ENCODE measurements around the gene THPO.

The THPO gene

DNA sequence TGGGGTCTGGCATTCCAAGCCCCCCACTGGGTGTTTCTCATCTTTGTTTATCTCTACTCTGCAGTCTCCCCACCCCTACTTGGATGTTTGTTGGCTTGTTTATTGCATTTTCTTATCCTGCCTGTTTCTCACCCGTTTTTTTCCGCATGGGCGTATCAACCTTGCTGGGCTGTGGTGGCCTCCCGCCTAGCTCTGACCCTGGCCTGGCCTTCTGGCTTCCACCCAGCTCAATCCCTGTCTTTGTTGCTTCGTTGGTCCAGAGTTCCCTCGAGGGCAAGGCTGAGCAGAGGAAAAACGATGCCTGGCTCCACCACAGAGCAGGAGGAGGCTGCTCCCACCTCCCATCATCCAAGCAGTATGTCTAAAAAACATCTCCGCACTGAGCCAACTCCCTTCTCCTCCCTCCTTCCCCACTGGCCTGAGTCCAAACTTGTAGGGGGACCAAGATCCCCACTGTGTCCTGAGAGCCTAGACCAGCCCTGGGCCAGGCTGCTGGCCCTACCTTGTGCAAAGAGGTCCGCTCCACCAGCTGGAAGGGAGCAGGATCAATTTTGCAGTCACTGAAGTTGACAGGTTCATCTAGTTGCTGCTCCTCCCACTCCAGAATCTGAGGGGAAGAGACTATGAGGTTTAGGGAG lies 26.4 kb downstream of the THPO start:
- Histone ChIP-seq H3K9ac (ENCODE audit: low read length) (peak overlapping the region; percentile 3), H3K27me3 (ENCODE audit: insufficient read depth, low read length, poor library complexity) (no peaks in the 10 kb centered on the region), H3K79me2 (ENCODE audit: control insufficient read depth, insufficient read depth, low read length) (no peaks in the 10 kb centered on the region), H2BK5ac (ENCODE audit: low read length) (no peak overlapping the region), H3K4me1 (ENCODE audit: control insufficient read depth, low read depth, low read length) (peaks cover 3% of the 10 kb centered on the region), H3K4ac (ENCODE audit: low read depth, low read length) (no peak overlapping the region), H4K5ac (ENCODE audit: low read length) (no peak overlapping the region), H3K56ac (ENCODE audit: low read length) (peak overlapping the region; percentile 35), H3K4me2 (ENCODE audit: low read length) (no peak overlapping the region), H3K4me3 (ENCODE audit: low read length) (no peak overlapping the region), H3K79me1 (ENCODE audit: low read length) (no peaks in the 10 kb centered on the region), H2BK120ac (ENCODE audit: low read depth, low read length) (no peak overlapping the region), H3K36me3 (ENCODE audit: control insufficient read depth, insufficient read depth, low read length) (peaks cover 2% of the 10 kb centered on the region), H2BK15ac (replicated peaks; ENCODE audit: low read depth) (no peak overlapping the region), H3K23ac (ENCODE audit: low read length) (no peak overlapping the region), H4K8ac (ENCODE audit: low read depth, low read length) (no peak overlapping the region), H2AK5ac (ENCODE audit: low read length) (no peak overlapping the region), H3K18ac (ENCODE audit: low read length) (no peak overlapping the region), H3K27ac (ENCODE audit: low read depth, low read length) (no peak overlapping the region)
- WGBS (ENCODE audit: extremely low coverage, insufficient coverage, low lambda C conversion rate), result no CpG with 5 or more reads among the region's 9 CpGs
- DNase-seq, result peak; percentile 78

DNA sequence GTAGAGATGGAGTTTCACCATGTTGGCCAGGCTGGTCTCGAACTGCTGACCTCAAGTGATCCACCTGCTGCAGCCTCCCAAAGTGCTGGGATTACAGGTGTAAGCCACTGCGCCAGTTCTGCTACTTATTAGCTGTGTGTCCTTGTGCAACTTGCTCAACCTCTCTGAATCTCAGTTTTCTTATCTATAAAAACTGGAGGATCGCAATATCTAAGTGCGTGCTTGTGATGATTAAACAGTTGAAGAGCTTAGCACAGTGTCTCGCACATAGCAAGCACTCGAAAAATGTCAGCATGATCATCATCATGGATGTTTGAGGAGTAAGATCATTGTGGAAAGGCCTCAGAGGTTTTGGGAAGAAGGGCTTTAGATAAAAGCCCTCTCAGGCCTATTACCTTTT lies 27.4 kb downstream of the THPO start:
- Histone ChIP-seq H3K27me3 (ENCODE audit: insufficient read depth, low read length, poor library complexity) (no peaks in the 10 kb centered on the region), H2BK15ac (replicated peaks; ENCODE audit: low read depth) (no peak overlapping the region), H3K4me1 (ENCODE audit: control insufficient read depth, low read depth, low read length) (peaks cover 5% of the 10 kb centered on the region), H2BK5ac (ENCODE audit: low read length) (no peak overlapping the region), H3K36me3 (ENCODE audit: control insufficient read depth, insufficient read depth, low read length) (peaks cover 2% of the 10 kb centered on the region), H3K79me2 (ENCODE audit: control insufficient read depth, insufficient read depth, low read length) (no peaks in the 10 kb centered on the region), H3K79me1 (ENCODE audit: low read length) (no peaks in the 10 kb centered on the region), H3K27ac (ENCODE audit: low read depth, low read length) (no peak overlapping the region), H3K9ac (ENCODE audit: low read length) (no peak overlapping the region), H3K23ac (ENCODE audit: low read length) (no peak overlapping the region), H4K5ac (ENCODE audit: low read length) (no peak overlapping the region), H2AK5ac (ENCODE audit: low read length) (no peak overlapping the region), H3K4me2 (ENCODE audit: low read length) (no peak overlapping the region), H2BK120ac (ENCODE audit: low read depth, low read length) (no peak overlapping the region), H3K4ac (ENCODE audit: low read depth, low read length) (no peak overlapping the region), H3K4me3 (ENCODE audit: low read length) (no peak overlapping the region), H3K18ac (ENCODE audit: low read length) (no peak overlapping the region), H4K8ac (ENCODE audit: low read depth, low read length) (no peak overlapping the region), H3K56ac (ENCODE audit: low read length) (no peak overlapping the region)
- no CpG with 5 or more reads among the region's 6 CpGs for WGBS (ENCODE audit: extremely low coverage, insufficient coverage, low lambda C conversion rate)
- DNase-seq, result peak; percentile 33

DNA sequence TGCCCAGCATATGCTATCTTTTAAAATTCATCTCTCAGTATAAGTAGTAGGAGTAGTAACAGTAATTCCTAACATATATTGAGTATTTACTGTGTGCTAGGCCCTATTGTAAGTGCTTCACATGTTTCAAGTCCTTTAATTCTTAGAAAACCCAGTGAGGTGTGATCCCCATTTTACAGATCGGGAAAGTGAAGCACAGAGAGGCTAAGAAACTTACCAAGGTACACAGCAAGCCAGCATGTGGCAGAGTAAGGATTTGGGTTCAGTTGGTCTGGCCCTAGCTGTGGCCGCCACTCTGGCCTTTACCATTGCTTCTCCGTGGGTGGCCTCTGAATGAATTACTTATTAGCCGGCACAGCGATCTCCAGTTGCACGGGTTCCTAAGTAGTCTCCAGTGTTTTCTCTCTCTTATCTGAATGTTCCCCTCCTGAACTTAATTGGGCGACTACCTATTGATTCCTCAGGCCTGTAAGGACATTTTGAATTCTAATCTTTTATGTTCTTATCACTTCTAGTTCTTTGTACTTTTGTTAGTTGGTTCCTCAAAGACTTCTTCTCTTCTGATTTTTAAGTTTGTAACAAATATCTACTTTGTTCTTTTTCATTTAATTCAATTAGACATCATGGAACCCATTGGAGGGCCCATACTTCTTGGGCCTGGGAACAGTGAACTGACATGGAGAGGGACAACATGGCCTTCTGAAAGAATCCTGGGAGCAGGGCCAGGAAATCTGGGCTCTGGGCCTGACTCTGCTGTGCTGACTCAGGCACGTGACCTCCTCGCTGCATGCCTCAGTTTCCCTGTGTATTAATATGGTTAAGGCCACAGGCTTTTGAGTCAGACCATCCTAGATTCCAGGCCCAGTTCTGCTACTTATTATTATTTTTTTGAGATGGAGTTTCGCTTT lies 28.2 kb downstream of the THPO start:
- Histone ChIP-seq H3K79me1 (ENCODE audit: low read length) (no peaks in the 10 kb centered on the region), H3K27me3 (ENCODE audit: insufficient read depth, low read length, poor library complexity) (no peaks in the 10 kb centered on the region), H2AK5ac (ENCODE audit: low read length) (no peak overlapping the region), H3K4me3 (ENCODE audit: low read length) (no peak overlapping the region), H3K79me2 (ENCODE audit: control insufficient read depth, insufficient read depth, low read length) (no peaks in the 10 kb centered on the region), H4K8ac (ENCODE audit: low read depth, low read length) (no peak overlapping the region), H2BK5ac (ENCODE audit: low read length) (no peak overlapping the region), H3K4me1 (ENCODE audit: control insufficient read depth, low read depth, low read length) (peaks cover 7% of the 10 kb centered on the region), H3K23ac (ENCODE audit: low read length) (no peak overlapping the region), H3K18ac (ENCODE audit: low read length) (no peak overlapping the region), H3K36me3 (ENCODE audit: control insufficient read depth, insufficient read depth, low read length) (peaks cover 2% of the 10 kb centered on the region), H2BK120ac (ENCODE audit: low read depth, low read length) (no peak overlapping the region), H3K4ac (ENCODE audit: low read depth, low read length) (no peak overlapping the region), H3K27ac (ENCODE audit: low read depth, low read length) (no peak overlapping the region), H4K5ac (ENCODE audit: low read length) (no peak overlapping the region), H2BK15ac (replicated peaks; ENCODE audit: low read depth) (no peak overlapping the region), H3K9ac (ENCODE audit: low read length) (no peak overlapping the region), H3K4me2 (ENCODE audit: low read length) (no peak overlapping the region), H3K56ac (ENCODE audit: low read length) (no peak overlapping the region)
- whole genome bisulfite sequencing (ENCODE audit: extremely low coverage, insufficient coverage, low lambda C conversion rate), result no CpG with 5 or more reads among the region's 10 CpGs
- no peak for DNase-seq

DNA sequence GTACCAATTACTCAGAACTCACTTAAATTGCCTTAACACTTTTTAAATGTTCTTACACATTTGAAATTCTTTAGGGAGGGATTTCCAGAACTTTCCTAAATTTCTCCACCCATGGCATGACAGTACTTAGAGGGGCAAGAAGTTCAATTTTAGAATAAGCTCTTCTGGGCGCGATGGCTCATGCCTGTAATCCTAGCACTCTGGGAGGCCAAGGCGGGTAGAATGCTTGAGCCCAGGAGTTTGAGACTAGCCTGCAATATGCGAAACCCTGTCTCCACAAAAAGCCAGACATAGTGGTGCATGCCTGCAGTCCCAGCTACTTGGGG lies 30.0 kb downstream of the THPO start:
- H3K79me1 ChIP-seq (ENCODE audit: low read length), result no peaks in the 10 kb centered on the region
- H3K23ac ChIP-seq (ENCODE audit: low read length), result no peak overlapping the region
- H2BK120ac ChIP-seq (ENCODE audit: low read depth, low read length), result no peak overlapping the region
- H3K79me2 ChIP-seq (ENCODE audit: control insufficient read depth, insufficient read depth, low read length), result no peaks in the 10 kb centered on the region
- peaks cover 5% of the 10 kb centered on the region for H3K36me3 ChIP-seq (ENCODE audit: control insufficient read depth, insufficient read depth, low read length)
- no peak overlapping the region for H3K9ac ChIP-seq (ENCODE audit: low read length)
- WGBS (ENCODE audit: extremely low coverage, insufficient coverage, low lambda C conversion rate), result no CpG with 5 or more reads among the region's 4 CpGs
- no peak for DNase-seq
- H2AK5ac ChIP-seq (ENCODE audit: low read length), result no peak overlapping the region
- H4K8ac ChIP-seq (ENCODE audit: low read depth, low read length), result no peak overlapping the region
- H3K56ac ChIP-seq (ENCODE audit: low read length), result no peak overlapping the region
- no peak overlapping the region for H3K18ac ChIP-seq (ENCODE audit: low read length)
- no peak overlapping the region for H3K27ac ChIP-seq (ENCODE audit: low read depth, low read length)
- no peak overlapping the region for H4K5ac ChIP-seq (ENCODE audit: low read length)
- H2BK5ac ChIP-seq (ENCODE audit: low read length), result no peak overlapping the region
- H3K4me1 ChIP-seq (ENCODE audit: control insufficient read depth, low read depth, low read length), result peaks cover 7% of the 10 kb centered on the region
- no peak overlapping the region for H3K4me2 ChIP-seq (ENCODE audit: low read length)
- H3K4ac ChIP-seq (ENCODE audit: low read depth, low read length), result no peak overlapping the region
- no peak overlapping the region for H3K4me3 ChIP-seq (ENCODE audit: low read length)
- H3K27me3 ChIP-seq (ENCODE audit: insufficient read depth, low read length, poor library complexity), result no peaks in the 10 kb centered on the region
- no peak overlapping the region for H2BK15ac ChIP-seq (replicated peaks; ENCODE audit: low read depth)

DNA sequence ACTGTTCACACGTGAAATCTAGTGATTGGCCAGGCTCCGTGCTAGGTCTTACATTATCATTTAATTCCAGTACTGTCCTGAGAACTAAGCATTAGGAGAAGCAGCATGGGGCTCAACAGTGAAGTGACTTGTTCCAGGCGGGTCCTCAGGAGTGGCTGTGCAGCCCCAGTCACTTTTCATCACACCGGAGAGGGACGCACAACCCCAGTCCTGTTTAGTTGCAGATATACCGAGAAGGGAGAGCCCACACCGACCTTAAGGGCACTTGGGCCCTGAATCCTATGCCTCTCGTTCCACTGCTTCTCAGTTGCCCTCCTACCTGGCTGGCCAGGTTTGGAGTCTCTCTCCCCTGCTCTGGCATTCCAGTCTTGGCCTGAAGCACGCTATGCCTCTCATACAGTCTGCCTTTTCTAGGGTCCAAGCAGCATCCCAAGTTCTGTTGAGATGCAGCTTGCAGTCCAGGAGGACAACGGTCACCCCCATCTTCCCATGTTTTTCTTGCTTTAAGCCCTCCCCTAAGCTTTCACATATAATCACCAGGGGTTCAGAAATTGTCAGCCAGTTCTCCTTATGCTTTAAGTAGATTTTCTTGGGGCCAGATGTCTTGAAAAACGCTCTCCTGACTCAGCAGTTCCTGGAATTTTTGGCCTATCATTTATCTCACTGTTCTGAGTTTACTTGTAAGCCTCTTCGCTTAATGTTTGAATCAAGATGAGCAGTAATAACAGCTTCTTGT lies 30.5 kb downstream of the THPO start:
- Histone ChIP-seq H2AK5ac (ENCODE audit: low read length) (no peak overlapping the region), H3K9ac (ENCODE audit: low read length) (no peak overlapping the region), H3K27me3 (ENCODE audit: insufficient read depth, low read length, poor library complexity) (no peaks in the 10 kb centered on the region), H3K27ac (ENCODE audit: low read depth, low read length) (peak overlapping the region; percentile 24), H4K8ac (ENCODE audit: low read depth, low read length) (no peak overlapping the region), H4K5ac (ENCODE audit: low read length) (no peak overlapping the region), H3K4me2 (ENCODE audit: low read length) (no peak overlapping the region), H3K4ac (ENCODE audit: low read depth, low read length) (no peak overlapping the region), H3K18ac (ENCODE audit: low read length) (no peak overlapping the region), H2BK15ac (replicated peaks; ENCODE audit: low read depth) (no peak overlapping the region), H3K4me3 (ENCODE audit: low read length) (no peak overlapping the region), H2BK120ac (ENCODE audit: low read depth, low read length) (no peak overlapping the region), H2BK5ac (ENCODE audit: low read length) (no peak overlapping the region), H3K56ac (ENCODE audit: low read length) (no peak overlapping the region), H3K23ac (ENCODE audit: low read length) (no peak overlapping the region), H3K36me3 (ENCODE audit: control insufficient read depth, insufficient read depth, low read length) (peaks cover 5% of the 10 kb centered on the region), H3K79me1 (ENCODE audit: low read length) (no peaks in the 10 kb centered on the region), H3K79me2 (ENCODE audit: control insufficient read depth, insufficient read depth, low read length) (no peaks in the 10 kb centered on the region), H3K4me1 (ENCODE audit: control insufficient read depth, low read depth, low read length) (peaks cover 7% of the 10 kb centered on the region)
- DNase-seq, result no peak
- WGBS (ENCODE audit: extremely low coverage, insufficient coverage, low lambda C conversion rate), result no CpG with 5 or more reads among the region's 12 CpGs

Data from mesendoderm (in vitro differentiated cells).